Activated T-cell treated with anti-CD3 and anti-CD28 coated beads for 48 hours (primary cell): ENCODE results near the gene CNTNAP2.
"Not testable (repeated sequence)": the region's sequence is repeated elsewhere in the genome, so short reads cannot be mapped to it uniquely, and the experiment has no call there.

ENCODE experiments used
- DNase-seq: peaks from one replicate; pipeline ENCODE4 v3.0.0-alpha.2; 2020; ENCODE audit warnings: low read depth

The CNTNAP2 gene

GRCh38 chr7:147650991-147651390, 1534.4 kb downstream of the CNTNAP2 start:
- DNase-seq = no peak

DNA sequence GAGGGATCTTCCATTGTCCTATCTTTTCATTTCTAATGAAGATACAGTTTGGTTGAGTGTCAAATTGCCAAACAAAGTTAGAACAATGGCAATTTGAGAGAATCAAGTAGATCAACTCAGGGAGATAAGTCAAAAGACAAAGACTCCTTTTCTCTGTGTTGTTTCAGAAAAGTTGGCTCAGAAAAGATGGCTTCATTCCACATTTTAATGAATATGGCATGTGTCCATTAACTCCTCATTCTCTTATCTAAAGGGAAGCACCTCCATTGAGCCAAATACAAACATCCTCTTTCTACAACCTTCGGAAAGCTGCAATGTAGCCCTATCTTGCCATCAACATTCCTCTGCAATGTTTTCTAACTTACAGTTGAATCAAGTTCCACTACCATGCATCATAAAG, 1535.0 kb downstream of the CNTNAP2 start:
- no peak for DNase-seq

DNA sequence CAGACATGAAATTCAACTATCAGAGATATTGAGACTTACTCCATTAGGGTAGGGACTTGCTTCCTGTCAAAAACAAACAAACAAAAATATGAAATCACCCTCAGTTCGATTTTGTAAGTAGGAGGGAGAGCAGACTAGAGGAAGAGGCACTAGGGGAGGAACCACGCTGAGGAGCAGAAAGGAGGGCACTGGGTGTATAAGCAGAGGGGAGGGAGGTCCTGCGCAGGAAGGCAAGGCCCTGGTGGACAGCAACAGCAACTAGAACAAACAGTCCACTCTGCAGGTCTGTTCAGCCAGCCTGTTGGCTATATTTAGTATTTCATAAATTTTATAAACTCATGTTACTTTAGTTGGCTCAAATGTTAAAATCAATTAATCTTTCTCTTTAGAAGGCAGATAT, 1536.9 kb downstream of the CNTNAP2 start:
- DNase-seq = no peak

GRCh38 chr7:147658392-147658967, 1541.9 kb downstream of the CNTNAP2 start:
- no peak for DNase-seq

GRCh38 chr7:147659036-147659995, 1542.7 kb downstream of the CNTNAP2 start:
- no peak for DNase-seq

- no peak for DNase-seq
These were observed 1547.9 kb downstream of the CNTNAP2 start for GRCh38 chr7:147664541-147664940.

- no peak for DNase-seq
These were observed 1554.2 kb downstream of the CNTNAP2 start for GRCh38 chr7:147670759-147671158.

GRCh38 chr7:147674705-147675104, 1558.1 kb downstream of the CNTNAP2 start:
- DNase-seq = no peak

DNA sequence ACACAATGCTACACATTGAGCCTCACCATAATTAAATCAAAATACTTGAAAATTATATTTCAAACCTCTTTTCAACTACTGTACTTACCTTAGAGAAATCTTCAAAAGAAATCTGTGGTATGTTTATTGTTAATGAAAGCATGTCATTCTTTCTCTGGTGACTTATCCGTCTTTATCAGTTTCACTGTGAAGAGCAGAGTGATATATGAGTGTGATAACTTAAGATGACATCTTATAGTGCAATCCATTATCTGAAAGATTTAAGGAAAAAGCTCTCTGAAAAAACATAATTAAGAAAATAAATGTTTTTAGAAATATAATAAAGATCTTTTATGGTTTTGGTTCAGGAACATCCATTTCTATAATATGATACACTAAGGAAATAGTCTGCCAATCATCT, 1562.3 kb downstream of the CNTNAP2 start:
- DNase-seq = no peak

GRCh38 chr7:147681530-147681929, 1564.9 kb downstream of the CNTNAP2 start:
- DNase-seq = no peak

DNA sequence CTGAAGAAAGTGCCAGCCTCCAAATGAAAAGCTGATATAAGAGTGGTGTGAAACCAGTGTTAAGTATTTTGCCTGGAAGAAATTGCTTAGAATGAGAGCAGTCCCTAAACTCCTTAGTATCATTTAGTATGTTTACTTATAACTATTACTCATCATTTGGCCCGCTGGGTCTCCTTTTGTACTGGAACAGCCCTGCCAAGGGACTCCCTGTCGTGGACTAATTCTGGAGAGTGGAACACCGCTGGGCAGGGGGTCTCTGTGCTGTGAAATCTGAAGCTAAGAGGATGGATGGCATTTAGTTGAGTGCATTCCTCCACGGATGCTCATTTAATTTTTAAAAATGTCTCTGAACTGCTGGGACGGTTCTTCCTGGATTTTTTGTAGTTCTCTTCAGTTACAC, 1584.1 kb downstream of the CNTNAP2 start:
- no peak for DNase-seq

- no peak for DNase-seq
These were observed 1591.3 kb downstream of the CNTNAP2 start for GRCh38 chr7:147707926-147708325.

GRCh38 chr7:147708871-147709270, 1592.3 kb downstream of the CNTNAP2 start:
- DNase-seq = no peak

DNA sequence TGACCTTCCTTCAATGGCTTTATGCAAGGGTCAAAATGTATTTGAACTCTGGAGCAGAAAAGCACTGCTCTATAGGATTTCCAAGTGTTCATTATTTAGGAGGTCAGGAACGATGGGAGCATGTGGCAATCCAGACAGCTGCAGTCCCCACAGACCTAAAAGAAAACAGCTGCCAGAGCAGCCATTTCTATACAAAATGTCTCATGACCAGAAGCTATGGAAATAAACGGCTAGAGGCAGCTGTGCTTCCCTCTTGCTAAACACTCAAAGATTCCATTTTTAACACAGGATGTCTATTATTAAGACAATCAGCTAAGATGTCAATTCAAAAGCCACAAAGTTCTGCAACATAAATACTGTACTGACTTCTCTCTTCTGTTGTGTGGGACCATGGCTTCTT, 1594.8 kb downstream of the CNTNAP2 start:
- DNase-seq = no peak

DNA sequence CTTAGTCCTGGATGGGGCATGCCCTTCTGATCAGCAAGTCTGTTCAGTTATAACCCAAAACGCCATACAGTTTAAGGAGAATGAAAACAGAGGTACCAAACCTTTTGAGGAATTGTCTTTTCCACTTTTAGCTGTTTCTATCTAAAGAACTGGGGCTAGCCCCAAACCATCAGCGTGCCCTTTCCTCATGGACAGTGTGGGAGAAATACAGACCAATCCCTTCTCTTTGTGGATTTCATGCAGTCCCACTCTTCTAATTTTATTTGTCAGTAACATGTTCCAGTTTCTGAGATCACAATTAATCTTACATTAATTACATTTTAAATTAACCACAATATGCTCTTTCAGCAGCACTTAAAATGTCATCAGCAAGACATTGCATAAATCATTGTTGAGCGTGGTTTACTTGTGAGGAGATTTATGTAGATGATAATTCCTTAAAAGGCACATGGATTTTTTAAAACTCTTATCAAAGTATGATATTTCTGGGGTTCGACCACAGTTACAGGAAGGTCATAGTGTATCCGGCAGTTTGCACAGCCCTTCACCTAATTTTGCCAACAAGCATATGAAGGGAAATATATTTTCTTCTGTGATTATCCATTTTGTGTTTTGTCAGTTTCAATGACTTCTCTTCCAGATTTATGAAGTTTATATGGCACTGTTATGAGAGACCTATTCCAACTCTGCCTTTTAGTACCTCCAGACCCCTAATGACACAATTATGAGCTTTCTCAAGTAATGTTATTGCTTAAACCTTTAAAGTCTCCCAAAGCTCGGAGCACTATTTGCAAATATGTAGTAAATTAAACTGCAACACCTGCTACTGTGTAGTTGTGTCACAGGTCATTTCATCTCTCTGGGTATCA, 1605.6 kb downstream of the CNTNAP2 start:
- DNase-seq = no peak

GRCh38 chr7:147723536-147723935, 1606.9 kb downstream of the CNTNAP2 start:
- DNase-seq = no peak

DNA sequence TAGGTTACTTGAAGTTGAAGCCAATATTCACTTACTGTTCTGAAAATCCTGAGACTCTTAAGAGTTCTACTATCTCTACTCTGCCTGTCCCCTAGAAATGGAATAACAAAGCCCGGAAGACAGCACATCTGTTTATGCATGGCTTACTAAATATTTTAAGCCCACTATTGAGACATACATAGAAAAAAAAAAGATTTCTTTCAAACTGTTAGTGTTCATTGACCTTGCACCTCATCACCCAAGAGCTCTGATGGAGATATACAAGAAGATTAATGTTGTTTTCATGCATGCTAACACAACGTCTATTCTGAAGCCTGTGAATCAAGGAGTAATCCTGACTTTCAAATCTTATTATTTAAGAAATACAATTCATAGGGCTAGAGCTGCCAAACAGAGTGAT, 1614.7 kb downstream of the CNTNAP2 start:
- DNase-seq = no peak

DNA sequence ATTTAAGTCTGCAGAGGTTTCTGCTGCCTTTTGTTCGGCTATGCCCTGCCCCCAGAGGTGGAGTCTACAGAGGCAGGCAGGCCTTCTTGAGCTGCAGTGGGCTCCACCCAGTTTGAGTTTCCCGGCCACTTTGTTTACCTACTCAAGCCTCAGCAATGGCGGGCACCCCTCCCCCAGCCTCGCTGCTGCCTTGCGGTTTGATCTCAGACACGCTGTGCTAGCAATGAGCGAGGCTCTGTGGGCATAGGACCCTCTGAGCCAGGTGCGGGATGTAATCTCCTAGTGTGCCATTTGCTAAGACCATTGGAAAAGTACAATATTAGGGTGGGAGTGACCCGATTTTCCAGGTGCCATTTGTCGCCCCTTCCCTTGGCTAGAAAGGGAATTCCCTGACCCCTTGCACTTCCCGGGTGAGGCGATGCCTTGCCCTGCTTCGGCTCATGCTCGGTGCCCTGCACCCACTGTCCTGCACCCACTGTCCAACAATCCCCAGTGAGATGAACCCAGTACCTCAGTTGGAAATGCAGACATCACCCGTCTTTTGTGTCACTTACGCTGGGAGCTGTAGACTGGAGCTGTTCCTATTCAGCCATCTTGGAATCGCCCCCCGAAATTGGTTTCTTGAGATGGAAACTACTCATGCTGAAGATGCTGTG, 1621.1 kb downstream of the CNTNAP2 start:
- not testable (repeated sequence) for DNase-seq

- no peak for DNase-seq
These were observed 1625.7 kb downstream of the CNTNAP2 start for GRCh38 chr7:147742301-147742700.

- no peak for DNase-seq
These were observed 1639.7 kb downstream of the CNTNAP2 start for GRCh38 chr7:147756300-147756699.

DNA sequence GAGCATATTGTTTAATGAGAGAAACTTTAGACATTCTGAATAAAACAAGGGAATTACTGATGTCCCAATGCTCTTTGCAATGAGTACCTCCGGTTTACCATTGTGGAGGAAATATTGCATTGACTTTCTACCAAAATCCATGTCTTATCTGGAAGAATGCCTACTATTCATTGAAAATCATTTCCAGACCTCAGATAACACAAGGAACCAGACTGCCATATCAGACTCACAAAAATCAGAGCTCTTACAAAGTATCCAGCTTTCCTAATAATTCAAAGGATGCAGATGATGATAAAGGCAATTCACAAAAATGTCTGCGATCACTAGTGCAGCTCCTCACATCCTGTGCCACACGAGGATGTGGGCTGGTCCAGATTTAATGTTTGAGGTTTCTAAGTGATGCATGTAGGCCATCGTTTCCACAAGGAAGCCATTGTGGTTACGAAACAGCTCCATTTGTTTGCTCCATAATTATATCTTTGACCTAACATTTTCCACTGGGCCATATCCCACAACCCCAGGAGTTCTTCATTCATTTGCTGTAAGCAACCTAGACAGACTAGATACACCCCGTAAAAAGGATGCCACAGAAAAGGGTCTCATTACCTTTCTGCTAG, 1642.8 kb downstream of the CNTNAP2 start:
- no peak for DNase-seq

GRCh38 chr7:147765301-147765700, 1648.7 kb downstream of the CNTNAP2 start:
- DNase-seq = no peak
